Fibroblast of skin of right biceps (primary cell): ENCODE results near the gene DNAJC5.
A peak's percentile ranks its signal among the peaks of the same experiment; 100 is the strongest.
"Not testable (repeated sequence)": the region's sequence is repeated elsewhere in the genome, so short reads cannot be mapped to it uniquely, and the experiment has no call there.

Source experiments
- DNase-seq: peaks from one replicate; pipeline ENCODE4 v3.0.0-alpha.2; 2013

The DNAJC5 gene

GRCh38 chr20:63861981-63862901 is 32.7 kb upstream of the DNAJC5 start:
- no peak for DNase-seq

DNA sequence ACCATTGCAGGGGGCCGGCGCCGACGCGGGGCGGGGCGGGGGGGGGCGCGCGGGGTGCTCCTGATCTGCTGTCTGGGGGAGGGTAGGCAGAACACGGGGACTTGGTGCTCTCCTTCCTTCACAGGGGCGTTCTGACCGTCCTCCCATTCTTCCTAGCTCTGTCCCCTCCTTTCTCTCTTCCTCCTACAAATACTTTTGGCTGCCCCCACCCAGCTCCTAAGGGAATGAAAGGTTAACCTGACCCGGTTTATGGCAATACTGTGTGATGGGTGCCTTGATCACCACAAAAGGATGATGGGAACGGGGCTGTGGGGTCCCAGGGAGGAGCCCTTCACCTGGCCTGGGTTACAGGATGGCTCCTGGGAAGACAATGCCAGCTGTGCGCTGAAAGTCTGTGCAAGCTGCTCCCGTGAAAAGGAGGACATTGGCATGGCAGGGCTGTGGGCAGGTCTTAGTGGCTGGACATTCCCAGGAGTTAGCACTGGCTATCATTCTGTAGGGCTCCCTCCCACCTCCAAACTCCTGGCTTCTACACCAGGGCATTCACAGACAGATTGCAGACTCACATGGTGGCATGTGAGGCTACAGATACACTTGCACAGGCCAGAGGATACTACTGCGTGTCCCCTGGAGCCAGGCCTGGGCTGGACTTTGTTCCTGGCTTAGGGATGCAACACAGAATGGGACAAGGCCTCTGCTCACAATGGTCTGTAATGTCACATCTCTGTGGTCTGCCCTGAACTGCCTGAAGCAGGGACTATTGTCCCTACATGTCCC is 31.7 kb upstream of the DNAJC5 start:
- no peak for DNase-seq

- peak; percentile 73 for DNase-seq
Observed at GRCh38 chr20:63863798-63864544, 31.0 kb upstream of the DNAJC5 start.

DNA sequence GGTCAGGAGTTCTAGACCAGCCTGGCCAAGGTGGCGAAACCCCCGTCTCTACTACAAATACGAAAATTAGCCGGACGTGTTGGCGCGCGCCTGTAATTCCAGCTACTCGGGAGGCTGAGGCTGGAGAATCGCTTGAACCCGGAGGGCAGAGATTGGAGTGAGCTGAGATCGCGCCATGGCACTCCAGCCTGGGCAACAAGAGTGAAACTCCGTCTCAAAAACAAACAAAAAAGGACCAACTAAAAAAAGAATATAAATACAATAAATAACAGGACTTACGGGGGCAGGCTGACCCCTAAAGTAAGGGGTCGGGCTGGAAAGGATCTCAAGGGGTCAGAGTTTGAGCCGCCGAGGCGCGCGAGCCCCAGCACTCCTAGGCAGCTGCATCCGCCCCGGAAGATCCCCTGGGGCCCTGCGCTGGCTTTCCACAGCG is 30.4 kb upstream of the DNAJC5 start:
- no peak for DNase-seq

- peak; percentile 98 for DNase-seq
Observed at GRCh38 chr20:63864978-63865640, 29.8 kb upstream of the DNAJC5 start, which contains the start of gene TPD52L2. TSS of gene TPD52L2 (plus strand) at chr20:63865270. CDS start at chr20:63865366, 96 bp downstream.

DNA sequence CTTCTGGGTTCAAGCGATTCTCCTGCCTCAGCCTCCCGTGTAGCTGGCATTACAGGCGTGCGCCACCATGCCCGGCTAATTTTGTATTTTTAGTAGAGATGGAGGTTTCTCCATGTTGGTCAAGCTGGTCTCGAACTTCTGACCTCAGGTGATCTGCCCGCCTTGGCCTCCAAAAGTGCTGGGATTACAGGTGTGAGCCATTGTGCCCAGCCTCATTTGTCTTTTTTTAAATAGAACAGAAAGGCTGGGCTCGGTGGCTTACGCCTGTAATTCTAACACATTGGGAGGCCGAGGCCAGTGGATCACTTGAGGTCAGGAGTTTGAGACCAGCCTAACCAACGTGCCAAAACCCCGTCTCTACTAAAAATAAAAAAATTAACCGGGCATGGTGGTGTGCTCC is 27.9 kb upstream of the DNAJC5 start:
- DNase-seq: not testable (repeated sequence)

- DNase-seq: no peak
Observed at GRCh38 chr20:63868264-63868663, 26.7 kb upstream of the DNAJC5 start.

- peak; percentile 75 for DNase-seq
Observed at GRCh38 chr20:63873477-63873971, 21.4 kb upstream of the DNAJC5 start.

DNA sequence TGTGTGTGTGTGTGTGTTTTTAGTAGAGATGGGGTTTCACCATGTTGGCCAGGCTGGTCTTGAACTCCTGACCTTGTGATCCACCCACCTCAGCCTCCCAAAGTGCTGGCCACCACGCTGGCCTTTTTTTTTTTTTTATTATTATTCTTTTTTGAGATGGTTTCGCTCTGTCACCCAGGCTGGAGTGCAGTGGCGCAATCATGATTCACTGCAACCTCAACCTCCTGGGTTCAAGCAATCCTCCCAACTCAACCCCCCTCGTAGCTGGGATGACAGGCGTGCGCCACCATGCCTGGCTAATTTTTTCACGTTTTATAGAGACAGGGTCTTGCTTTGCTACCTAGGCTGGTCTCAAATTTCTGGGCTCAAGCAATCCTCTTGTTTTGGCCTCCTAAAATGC is 20.7 kb upstream of the DNAJC5 start:
- DNase-seq: not testable (repeated sequence)

DNA sequence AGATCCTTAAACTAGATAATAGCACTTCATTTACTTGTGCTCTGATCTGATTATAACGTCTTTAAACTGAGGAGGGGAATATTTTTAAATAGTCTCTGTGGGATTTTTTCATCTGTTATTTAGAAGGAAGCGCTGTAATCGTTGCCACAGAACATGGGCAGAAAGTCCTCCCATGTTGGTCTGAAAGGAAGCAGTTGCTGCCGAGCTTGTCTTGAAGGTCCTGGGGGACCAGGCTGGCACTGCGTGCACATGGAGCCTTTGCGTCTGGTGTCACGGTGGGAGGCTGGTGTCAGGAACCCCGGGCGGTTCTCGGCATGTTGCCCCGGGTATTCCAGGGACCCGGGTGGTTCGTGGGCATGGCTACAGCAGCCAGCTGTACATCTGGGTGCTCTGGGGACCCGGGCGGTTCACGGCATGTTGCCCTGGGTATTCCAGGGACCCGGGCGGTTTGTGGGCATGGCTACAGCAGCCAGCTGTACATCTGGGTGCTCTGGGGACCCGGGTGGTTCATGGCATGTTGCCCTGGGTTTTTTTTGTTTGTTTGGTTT is 18.4 kb upstream of the DNAJC5 start:
- DNase-seq: no peak

DNA sequence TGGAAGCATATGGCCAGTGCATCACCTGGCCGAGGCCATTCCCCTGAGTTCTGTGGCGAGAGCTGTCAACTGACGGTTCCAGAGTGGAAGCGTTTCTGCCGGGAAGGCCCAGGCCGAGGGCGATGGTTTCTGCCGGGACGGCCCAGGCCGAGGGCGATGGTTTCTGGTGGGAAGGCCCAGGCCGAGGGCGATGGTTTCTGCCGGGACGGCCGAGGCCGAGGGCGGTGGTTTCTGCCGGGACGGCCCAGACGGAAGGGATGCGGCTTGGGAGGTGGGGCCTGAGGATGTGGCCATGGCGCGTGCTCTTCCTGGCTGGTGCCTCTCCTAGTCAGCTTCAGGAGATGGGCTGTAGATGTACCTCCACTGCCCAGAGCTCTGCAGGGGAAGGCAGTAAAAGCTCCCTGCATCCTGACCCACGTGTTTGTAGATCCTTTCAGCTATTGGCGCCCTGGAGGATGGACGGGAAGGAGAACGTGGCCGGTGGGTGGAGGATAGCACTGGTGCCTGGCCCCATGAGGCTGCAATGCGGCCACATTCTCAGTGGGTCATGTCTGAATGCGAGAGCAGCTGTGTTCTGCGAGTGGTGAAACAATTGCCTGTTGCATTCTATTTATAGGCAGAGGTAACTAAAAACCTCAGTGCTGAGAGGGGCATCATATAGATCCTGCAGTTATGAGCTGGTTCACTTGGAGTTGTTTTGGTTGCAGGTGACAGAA is 17.0 kb upstream of the DNAJC5 start:
- DNase-seq: no peak

DNA sequence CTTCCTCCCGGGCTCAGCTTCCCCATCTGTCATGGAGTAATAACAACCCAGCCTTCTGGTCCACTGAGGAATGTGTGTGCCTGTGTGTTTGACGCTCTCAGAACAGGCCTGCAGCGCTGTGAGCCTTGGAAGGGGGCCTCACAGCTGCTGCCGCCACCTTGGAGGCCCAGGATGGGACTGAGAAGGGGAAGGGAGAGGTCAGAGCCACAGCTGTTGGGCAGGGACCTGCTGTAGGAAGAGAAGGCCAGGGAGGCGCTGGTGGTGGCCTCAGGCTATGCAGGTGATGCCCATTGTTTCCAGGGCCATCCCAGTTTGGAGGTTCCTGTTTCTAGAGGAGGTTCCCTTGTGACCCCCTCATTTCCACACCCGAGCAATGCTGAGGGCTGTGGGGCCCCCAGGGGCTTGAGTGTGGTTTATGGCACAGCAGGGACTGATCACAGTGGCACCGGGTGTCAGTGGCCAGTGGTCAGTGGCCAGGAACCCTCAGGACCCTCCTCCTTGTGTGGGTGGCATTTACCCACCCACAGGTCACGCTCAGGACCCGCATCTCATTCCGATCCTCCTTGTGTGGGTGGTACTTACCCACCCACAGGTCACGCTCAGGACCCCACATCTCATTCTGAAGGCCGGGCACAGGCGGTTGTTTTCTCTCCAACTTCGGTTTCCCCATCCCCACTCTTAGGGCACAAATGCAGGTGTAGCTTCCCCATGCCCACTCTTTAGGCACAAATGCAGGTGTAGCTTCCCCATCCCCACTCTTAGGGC is 15.8 kb upstream of the DNAJC5 start:
- no peak for DNase-seq

DNA sequence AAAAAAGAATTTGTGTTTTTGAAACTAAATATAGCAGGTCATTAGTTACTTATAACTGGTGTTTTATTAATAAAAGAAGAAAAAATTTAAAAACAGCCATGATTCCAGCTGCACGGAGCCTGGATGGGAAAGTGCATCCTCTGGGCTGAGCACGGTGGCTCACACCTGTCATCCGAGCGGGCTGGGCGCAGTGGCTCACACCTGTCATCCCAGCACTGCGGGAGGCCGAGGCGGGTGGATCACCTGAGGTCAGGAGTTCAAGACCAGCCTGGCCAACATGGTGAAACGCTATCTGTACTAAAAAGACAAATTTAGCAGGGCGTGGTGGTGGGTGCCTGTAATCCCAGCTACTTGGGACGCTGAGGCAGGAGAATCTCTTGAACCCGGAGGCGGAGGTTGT is 14.0 kb upstream of the DNAJC5 start:
- not testable (repeated sequence) for DNase-seq

- DNase-seq: no peak
Observed at GRCh38 chr20:63881451-63882226, 13.3 kb upstream of the DNAJC5 start.

- no peak for DNase-seq
Observed at GRCh38 chr20:63882257-63883200, 12.4 kb upstream of the DNAJC5 start.

DNA sequence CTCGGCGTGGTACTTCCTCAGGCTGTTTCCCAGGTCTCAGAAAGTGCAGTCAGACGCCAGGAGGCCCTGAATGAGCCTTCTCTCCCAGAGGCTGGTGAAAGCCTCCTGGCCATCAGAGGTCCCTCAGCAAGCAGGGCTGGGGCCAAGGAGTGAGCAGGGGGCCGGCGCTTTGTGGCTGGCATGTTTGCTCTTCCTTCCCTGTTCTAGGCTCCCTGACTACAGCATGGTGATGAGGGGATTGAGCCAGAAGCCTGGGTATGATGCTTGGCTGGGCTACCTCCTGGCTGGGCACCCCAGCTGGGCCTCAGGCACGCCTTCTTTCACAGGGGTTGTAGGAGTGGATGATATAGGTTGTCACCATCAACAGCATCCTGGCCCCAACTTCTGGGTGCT is 11.7 kb upstream of the DNAJC5 start:
- DNase-seq: no peak

DNA sequence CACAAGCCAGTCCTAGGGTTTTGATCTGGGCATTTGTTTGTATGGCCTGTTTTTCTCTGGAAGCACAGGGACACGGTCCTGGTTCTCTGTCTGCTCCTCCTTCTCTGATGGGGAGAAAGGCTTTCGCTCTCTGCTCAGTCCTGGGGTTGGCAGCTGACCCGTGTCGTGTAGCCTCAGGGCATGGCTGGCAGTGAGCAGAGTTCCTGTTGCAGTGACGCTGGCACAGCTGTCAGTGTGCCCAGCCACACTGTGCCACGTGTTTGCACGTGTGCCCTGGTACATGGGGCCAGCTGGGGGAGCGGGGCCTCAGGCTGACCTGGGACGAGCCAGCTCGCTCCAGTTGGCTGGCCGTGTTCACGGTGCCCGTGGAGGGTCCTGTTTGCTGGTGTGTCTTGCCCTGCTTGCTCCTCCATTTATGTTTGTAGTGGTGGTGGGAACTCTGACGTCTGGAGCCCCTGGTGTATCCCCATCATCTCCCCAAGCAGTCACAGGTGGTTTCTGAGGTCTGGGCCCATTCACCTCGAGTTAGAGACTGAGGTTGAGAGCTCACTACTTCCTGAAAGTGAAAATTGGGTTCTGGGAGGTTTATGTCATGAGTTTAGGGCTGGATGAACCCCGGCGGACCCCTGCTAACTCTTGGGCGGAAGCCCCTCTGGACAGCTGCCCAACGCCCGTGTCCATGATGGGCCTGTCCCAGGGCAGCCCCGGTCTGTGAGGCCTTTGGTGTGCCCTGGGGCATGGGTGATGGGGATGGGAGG is 10.2 kb upstream of the DNAJC5 start:
- DNase-seq: no peak
